GM12801 (cell line): ENCODE measurements around the gene MTA3.

Source experiments
- CTCF ChIP-seq: IDR thresholded peaks from one replicate; pipeline ENCODE4 v1.5.1; 2011; ENCODE audit warnings: control low read depth; ENCODE audit not compliant: insufficient read length; ENCODE audit errors: extremely low read depth

MTA3 gene

GRCh38 chr2:42581257-42581656 lies 12.8 kb downstream of the MTA3 start:
- no peak for TF ChIP-seq CTCF

DNA sequence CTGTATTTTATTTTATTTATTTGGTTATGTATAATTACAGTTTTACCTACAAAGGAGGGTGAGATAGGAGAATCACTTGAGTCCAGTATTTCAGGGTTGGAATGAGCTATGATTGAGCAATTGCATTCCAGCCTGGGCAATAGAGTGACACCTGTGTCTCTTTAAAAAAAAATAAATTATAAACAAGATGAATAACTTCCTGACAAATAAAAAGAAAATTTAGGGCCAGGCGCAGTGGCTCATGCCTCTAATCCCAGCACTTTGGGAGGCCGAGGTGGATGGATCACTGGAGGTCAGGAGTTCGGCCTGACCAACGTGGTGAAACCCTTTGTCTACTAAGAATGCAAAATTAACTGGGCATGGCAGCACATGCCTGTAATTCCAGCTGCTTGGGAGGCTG lies 17.3 kb downstream of the MTA3 start:
- TF ChIP-seq CTCF, result no peak

- TF ChIP-seq CTCF, result no peak
Measured at GRCh38 chr2:42587526-42588117, 19.2 kb downstream of the MTA3 start.

- no peak for TF ChIP-seq CTCF
Measured at GRCh38 chr2:42588121-42588520, 19.7 kb downstream of the MTA3 start.

DNA sequence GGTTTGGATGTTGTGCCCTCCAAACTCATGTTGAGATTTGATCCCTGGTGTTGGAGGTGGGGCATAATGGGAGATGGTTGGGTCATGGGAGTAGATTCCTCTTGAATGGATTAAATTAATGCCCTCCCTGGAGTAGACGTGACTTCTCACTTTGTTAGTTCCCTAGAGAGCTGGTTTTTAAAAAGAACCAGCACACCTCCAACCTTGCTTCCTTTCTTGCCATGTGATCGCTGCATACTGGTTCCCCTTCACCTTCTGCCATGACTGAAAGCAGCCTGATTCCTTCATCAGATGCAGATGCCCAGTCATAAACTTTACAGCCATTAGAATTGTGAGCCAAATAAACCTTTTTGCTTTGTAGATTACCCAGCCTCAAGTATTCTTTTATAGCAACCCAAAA lies 21.7 kb downstream of the MTA3 start:
- no peak for TF ChIP-seq CTCF

- TF ChIP-seq CTCF, result no peak
Measured at GRCh38 chr2:42593282-42593681, 24.9 kb downstream of the MTA3 start.

- no peak for TF ChIP-seq CTCF
Measured at GRCh38 chr2:42598656-42599055, 30.2 kb downstream of the MTA3 start.

GRCh38 chr2:42601076-42601475 lies 32.6 kb downstream of the MTA3 start:
- TF ChIP-seq CTCF, result no peak
